HG02938 (cell line): ENCODE results near the gene NNAT.
"Not testable (repeated sequence)": the region's sequence is repeated elsewhere in the genome, so short reads cannot be mapped to it uniquely, and the experiment has no call there.

Experiments
- ATAC-seq: cut with Tn5 transposase; IDR thresholded peaks from one replicate; pipeline ENCODE4 v1.9.1; 2021; ENCODE audit warnings: mild to moderate bottlenecking, moderate library complexity; ENCODE audit not compliant: unreplicated experiment

Gene NNAT

GRCh38 chr20:37538003-37538402 is 17.0 kb downstream of the NNAT start:
- no peak for ATAC-seq

DNA sequence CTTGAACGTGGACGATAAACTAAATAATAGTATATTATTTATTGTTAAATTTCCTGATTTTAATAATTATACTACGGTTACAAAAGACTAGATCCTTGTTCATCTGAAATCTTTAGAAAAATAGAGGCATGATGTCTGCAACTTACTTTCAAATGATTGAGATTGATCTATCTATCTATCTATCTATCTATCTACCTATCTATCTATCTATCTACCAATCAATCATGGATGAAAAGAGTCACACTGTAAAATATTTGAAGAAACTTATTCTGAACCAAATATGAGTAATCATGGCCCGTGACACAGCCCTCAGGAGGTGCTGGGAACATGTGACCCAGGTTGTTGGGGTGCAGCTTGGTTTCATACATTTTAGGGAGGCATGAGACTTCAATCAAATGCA is 18.4 kb downstream of the NNAT start:
- ATAC-seq: no peak

DNA sequence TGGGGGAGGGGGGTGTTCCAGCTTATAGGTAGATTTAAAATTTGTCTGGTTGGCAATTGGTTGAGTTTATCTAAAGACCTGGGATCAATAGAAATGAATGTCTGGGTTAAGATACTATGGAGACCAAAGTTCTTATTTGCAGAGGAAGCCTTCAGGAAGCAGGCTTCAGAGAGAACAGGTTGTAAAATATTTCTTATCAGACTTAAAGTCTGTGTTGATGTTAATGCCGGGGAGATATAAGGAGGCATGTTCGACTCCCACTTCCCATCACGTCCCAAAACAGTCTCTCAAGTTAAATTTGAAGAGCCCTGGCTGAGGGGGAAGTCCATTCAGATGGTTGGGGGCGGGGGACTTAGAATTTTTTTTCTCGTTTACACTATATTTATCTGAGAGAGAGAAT is 19.0 kb downstream of the NNAT start:
- no peak for ATAC-seq

DNA sequence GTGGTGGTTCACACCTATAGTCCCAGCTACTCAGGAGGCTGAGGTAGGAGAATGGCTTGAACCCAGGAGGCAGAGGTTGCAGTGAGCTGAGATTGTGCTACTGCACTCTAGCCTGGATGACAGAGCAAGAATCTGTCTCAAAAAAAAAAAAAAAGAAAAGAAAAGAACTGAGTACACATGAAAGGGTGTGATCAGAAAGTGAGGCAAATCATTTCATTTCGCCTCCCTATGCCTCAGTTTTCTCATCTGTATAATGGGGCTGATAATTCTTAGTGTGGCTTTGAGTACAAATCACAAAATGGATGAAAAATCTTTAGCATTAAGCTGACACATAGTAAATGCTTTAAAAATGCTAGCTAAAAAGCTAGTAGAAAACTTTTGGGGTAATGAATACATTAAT is 19.8 kb downstream of the NNAT start:
- ATAC-seq: not testable (repeated sequence)

DNA sequence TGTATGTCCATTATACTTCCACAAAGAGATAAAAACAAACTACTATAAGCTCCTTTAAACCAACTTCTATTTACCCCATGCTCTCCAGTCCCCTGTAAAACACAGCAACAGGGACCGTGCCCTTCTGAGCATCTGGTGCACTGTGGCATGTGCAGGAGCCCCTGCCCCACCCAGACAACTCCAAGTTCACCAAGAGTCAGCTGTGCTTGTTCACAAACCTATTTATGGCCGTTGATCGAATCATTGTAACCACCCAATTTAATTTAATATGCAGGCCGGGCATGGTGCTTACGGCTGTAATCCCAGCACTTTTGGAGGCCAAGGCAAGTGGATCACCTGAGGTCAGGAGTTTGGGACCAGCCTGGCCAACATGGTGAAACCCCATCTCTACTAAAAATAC is 20.3 kb downstream of the NNAT start:
- ATAC-seq: no peak

GRCh38 chr20:37542281-37542680 is 21.2 kb downstream of the NNAT start:
- ATAC-seq: no peak

DNA sequence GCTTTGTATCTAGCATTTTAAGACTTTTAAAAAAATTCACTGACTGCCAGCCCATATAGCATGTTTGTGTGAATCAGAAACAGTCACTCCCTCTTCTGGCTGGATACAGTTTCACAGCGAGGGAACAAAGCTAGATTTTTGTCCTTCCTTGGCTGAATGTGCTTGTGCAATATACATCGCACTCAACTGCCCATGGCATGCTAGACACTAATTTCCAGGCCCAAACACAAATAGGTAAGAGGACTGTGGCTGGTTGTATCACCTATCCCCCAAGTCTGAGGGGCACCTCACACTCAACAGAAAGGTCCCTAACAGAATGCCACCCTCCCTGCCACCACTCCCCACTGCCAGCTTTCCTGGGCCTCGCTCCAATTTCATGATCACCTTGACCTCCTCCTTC is 22.8 kb downstream of the NNAT start:
- ATAC-seq: no peak

DNA sequence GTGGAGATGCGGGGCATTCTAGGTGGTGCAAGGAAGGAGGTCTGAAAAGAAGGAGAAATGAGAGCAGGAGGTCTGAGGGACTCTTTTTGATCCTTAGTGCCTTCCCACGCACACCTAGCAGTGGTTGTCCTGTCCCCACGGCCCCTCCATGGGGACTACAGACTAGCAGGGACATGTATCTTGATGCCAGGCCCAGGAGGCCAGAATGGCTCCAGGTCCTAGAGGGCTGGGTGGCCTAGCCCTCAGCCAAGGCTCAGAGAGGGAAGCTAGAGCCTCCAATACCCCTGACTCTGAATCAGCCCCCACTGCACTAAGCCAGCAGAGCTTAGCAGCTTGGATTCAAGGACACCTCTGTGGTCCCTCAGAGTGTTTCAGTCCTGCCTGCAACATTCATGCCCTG is 23.3 kb downstream of the NNAT start:
- no peak for ATAC-seq

GRCh38 chr20:37545516-37545915 is 24.5 kb downstream of the NNAT start:
- ATAC-seq: no peak

DNA sequence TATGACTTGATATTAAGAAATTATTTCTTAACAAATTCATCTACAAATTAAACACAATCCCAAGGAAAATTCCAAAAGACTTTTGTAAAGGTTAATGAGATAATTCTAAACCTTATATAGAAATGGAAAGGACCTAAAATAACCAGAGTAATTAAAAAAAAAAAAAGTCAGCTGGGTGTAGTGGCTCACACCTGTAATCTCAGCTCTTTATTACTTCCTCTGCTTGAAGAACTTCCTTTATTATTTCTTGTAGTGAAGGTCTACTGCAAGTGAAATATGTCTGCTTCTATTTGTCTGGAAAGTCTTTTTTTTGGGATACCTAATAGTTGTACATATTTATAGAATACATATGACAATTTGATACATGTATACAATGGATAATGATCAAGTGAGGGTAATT is 26.9 kb downstream of the NNAT start:
- ATAC-seq: no peak

- ATAC-seq: not testable (repeated sequence)
Observed at GRCh38 chr20:37550101-37550920, 29.3 kb downstream of the NNAT start.

GRCh38 chr20:37551660-37552059 is 30.6 kb downstream of the NNAT start:
- not testable (repeated sequence) for ATAC-seq

GRCh38 chr20:37552415-37552814 is 31.4 kb downstream of the NNAT start:
- ATAC-seq: no peak

GRCh38 chr20:37554721-37555298 is 33.8 kb downstream of the NNAT start:
- ATAC-seq: not testable (repeated sequence)

DNA sequence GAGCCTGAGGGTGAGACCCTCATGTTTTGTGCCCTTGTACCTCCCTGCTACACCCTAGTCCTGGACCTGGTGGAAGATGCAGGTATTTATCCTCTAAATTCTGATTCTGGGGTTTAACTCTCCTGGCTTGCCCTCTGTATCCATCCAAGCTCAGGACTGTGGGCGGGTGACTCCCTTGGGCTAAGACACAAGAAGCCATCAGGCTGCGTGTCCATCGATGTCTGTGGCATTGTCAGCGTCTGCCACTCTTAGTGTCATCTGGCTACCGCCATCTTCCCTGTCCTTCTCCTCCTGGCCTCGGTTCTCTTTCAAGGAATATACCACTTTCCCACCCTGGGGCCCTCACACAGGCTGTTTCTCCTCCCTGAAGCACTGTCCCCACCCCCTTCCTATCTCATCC is 35.5 kb downstream of the NNAT start:
- ATAC-seq: no peak

DNA sequence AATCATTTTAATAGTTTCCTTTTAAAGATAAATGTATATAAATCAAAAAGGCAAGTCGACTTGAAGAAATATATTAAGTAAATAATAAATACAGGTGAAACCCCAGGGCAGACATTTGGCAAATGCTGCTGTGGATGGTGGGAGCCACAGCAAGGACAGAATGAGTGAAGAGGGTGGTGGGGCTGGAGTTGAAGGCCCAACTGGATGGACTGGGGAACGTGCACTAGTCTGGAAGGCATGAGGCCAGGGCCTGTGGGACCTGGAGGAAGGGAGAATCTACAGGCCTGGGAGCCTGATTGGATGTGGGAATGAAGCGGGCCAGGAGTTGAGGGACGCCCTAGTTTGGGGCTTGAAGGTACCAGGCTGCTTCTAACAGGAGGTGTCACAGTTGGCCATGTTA is 37.3 kb downstream of the NNAT start:
- ATAC-seq: no peak

DNA sequence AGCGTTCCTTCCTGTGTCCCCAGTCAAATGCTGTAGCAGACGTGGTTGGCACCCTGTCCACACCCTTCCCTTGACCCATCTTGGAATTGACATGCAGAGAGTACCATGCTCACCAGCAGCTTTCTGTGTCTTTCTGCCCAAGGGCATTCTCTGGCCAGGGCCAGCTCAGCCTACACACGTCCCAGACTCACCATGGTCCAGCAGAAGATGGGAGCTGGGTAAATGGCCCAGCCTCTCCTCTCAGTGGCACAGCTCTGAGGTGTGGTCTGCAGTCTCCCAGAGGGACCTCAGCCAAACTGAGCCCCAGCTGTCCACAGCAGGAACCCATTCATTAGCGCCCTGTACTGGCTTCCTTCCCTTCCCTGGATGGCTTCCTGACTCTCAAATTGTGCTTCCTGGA is 37.7 kb downstream of the NNAT start:
- no peak for ATAC-seq

DNA sequence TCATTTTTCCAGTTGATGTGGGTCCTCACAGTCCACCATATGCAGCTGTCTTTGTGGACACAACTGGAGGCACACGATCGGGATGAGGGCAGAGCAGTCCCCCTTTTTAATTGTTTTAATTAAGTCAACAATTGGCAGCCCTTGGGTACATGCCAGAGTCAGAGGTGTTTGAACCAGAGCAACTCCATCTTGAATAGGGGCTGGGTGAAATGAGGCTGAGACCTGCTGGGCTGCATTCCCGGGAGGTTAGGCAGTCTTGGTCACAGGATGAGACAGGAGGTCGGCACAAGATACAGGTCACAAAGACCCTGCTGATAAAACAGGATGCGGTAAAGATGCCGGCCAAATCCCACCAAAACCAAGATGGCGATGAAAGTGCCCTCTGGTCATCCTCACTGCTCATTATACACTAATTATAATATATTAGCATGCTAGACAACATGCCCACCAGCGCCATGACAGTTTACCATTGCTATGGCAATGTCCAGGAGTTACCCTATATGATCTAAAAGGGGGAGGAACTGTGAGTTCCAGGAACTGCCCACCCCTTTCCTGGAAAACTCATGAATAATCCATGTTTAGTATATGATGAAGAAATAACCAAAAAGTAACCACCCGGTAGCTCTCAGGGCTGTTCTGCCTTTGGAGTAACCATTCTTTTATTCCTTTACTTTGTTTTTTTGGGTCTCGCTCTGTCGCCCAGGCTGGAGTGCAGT is 38.4 kb downstream of the NNAT start:
- no peak for ATAC-seq

GRCh38 chr20:37560629-37561028 is 39.6 kb downstream of the NNAT start:
- no peak for ATAC-seq

DNA sequence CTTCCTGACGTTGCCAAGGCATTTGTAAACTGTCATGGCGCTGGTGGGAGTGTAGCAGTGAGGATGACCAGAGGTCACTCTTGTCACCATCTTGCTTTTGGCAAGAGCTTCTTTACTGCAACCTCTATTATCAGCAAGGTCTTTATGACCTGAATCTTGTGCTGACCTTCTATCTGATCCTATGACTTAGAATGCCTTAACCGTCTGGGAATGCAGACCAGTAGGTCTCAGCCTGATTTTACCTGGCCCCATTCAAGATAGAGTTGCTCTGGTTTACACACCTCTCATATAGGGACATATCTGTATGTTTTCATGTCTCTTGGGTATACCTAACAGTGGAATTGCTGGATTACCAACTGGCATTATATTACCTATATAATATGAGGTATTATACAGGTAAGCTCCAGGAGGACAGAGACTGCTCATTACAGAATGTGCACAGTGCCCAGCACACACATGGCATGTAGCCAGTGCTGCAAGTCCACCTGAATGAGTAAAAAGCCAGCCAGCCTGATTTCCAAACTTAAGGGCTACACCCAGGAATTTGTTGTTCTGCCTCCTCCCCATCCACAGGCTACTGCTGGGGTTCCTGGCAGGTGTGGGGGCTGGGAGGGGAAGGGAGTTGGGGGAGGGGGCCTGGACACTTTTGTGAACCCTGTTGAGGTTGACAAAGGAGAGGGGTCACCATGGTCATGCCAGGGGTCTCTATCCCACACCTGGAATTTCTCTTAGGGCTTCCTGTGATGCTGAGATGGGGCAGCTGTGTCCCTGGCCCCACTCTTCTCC is 41.8 kb downstream of the NNAT start:
- no peak for ATAC-seq

- ATAC-seq: no peak
Observed at GRCh38 chr20:37564016-37564387, 43.0 kb downstream of the NNAT start.
